AG04449 (cell line): ENCODE measurements around the gene ANKFN1.

Source experiments
- CTCF ChIA-PET: fragments of 350-600 bp; formaldehyde crosslinking; extraction: SDS; loops from one replicate; lab custom pipeline; 2021; ENCODE audit warnings: antibody characterized with exemption; lab: Yijun Ruan, JAX
- POLR2A ChIA-PET: fragments of 400-600, 350-600 bp; formaldehyde crosslinking; extraction: SDS; loops from one replicate; lab custom pipeline; 2020; ENCODE audit warnings: antibody characterized with exemption, inconsistent platforms; lab: Yijun Ruan, JAX
- DNase-seq: peaks from one replicate; pipeline ENCODE4 v3.0.0-alpha.2; 2010; ENCODE audit warnings: low read depth, low spot score
- H3K4me3 ChIP-seq: 2 replicates; pipeline ENCODE4 v1.5.1; 2011; ENCODE audit warnings: low read depth, mild to moderate bottlenecking, control low read depth, low read length
- TF ChIP-seq, protein P1 (sequence below): IDR thresholded peaks from one replicate; pipeline ENCODE4 v1.5.1; 2011; ENCODE audit warnings: mild to moderate bottlenecking, moderate library complexity, low read length, control low read depth, inconsistent platforms; ENCODE audit not compliant: insufficient read depth; ENCODE audit errors: missing control alignments

The ANKFN1 gene

DNA sequence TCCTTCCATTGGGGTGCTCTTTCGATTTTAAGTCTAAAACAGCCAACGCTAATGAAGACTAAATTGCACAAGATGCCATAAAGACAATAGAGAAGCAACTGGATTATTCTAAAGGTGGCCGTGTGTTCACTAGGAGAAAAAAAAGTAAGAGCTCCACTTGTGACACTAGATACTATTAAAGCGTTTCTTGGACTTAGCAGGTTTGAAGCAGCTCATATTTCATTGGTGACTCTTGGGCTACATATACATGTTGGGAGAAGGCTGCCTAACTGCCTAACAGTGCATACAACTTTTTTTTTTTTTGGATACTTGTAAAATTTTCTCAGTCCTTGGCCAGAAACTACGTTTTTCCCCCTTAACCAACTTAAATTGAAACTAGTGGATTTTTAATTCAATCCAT, 328.4 kb downstream of the ANKFN1 start:
- TF ChIP-seq, protein P1, sequence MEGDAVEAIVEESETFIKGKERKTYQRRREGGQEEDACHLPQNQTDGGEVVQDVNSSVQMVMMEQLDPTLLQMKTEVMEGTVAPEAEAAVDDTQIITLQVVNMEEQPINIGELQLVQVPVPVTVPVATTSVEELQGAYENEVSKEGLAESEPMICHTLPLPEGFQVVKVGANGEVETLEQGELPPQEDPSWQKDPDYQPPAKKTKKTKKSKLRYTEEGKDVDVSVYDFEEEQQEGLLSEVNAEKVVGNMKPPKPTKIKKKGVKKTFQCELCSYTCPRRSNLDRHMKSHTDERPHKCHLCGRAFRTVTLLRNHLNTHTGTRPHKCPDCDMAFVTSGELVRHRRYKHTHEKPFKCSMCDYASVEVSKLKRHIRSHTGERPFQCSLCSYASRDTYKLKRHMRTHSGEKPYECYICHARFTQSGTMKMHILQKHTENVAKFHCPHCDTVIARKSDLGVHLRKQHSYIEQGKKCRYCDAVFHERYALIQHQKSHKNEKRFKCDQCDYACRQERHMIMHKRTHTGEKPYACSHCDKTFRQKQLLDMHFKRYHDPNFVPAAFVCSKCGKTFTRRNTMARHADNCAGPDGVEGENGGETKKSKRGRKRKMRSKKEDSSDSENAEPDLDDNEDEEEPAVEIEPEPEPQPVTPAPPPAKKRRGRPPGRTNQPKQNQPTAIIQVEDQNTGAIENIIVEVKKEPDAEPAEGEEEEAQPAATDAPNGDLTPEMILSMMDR: no peak
- H3K4me3 ChIP-seq: no peak overlapping the region
- ChIA-PET CTCF (interaction anchor here (0.6 to 1.4 kb wide), 2 partner anchors 18 to 300 kb away, joined by 3 to 4 read pairs; no protein-coding TSS in a partner anchor), POLR2A (no interaction called here)
- no peak for DNase-seq

DNA sequence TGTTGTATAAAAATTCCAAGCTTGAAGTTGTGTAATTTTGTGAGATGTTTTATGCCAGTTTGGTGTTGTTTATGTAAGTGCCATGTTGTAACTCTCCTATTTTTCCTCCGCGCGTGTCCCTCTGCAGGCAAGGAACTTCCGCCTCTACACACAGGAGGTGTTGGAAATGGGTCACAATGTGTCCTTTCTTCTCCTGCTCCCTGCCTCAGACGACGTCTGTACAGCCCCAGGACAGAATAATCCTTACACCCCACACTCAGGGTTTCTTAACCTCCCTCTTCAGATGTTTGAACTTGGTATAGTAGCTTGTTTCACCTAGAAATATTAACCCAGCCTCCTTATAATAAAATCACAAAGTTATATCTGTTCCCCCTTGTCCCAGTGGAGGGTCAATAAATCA, 329.0 kb downstream of the ANKFN1 start:
- TF ChIP-seq, protein P1: no peak
- DNase-seq: no peak
- ChIA-PET POLR2A (no interaction called here), CTCF (interaction anchor here (1.4 kb wide), 1 partner anchor 18 kb away, joined by 4 read pairs; no protein-coding TSS in a partner anchor)
- no peak overlapping the region for H3K4me3 ChIP-seq

DNA sequence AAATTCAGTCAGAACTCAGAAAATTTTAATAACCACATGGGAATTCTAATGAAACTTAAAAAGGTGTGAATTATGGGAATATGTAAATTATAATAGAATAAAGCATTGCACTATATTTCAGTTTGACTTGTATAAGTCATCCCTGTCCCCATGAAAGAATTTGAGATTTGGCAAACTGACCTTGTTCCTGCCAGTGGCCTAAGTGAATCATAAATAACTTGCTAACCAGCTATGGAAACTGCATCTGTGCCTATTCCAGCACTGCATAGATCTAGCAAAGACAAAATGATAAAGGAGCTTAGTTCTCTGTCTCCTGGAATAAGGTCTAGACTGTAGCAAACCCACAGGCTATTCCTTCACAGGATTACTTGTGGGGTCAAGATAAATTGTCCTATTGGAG, 333.5 kb downstream of the ANKFN1 start:
- CTCF ChIA-PET: interaction anchor here (0.7 to 2.0 kb wide), 5 partner anchors 9 to 229 kb away, joined by 3 to 6 read pairs (median 3); no protein-coding TSS in a partner anchor
- TF ChIP-seq, protein P1: no peak
- POLR2A ChIA-PET: no interaction called here
- H3K4me3 ChIP-seq: no peak overlapping the region
- no peak for DNase-seq

DNA sequence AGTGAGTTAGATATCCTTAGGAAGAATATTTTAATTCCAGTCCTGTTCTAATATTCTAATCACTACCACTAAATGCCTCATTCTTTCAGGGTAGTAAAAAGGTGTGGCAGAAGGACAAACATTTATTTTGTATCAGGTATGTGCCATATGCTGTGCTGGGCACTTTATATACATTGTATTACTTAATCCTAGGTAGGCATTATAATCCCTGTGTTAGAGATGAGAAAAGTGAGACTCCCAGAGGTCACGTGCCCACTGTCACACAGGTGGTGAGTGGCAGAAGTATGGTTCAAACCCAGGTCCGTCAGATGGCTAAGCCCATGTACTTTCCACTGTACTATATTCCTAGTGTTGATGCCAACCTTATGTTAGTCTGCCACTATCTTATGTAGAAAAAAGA, 335.5 kb downstream of the ANKFN1 start:
- CTCF ChIA-PET: no interaction called here

DNA sequence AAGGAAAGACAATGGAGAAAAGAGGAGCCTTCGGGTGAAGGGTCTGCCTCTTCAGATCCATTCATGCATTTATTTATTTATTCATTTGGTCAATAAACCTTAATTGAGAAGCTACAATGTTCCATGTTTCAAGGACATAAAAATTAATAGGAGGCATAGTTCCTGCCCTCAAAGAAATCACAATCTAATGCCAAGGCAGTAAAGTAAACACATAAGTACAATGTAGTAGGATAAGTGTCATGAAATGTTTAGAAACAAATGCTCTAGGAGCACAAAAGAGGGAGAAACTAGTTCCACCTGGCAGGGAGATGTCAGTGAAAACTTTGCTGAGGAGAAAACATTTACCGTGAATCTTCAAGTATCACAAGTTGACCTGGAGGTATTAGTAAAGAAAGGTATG, 336.7 kb downstream of the ANKFN1 start:
- DNase-seq: no peak
- POLR2A ChIA-PET: no interaction called here
- TF ChIP-seq, protein P1: no peak
- CTCF ChIA-PET: interaction anchor here (3.2 kb wide), 2 partner anchors 10 kb away, joined by 10 to 18 read pairs; no protein-coding TSS in a partner anchor
- H3K4me3 ChIP-seq: no peak overlapping the region

More for the DNA sequence above, 335.5 kb downstream of the ANKFN1 start:
- DNase-seq: no peak
- no peak overlapping the region for H3K4me3 ChIP-seq
- POLR2A ChIA-PET: no interaction called here
- TF ChIP-seq, protein P1: no peak

DNA sequence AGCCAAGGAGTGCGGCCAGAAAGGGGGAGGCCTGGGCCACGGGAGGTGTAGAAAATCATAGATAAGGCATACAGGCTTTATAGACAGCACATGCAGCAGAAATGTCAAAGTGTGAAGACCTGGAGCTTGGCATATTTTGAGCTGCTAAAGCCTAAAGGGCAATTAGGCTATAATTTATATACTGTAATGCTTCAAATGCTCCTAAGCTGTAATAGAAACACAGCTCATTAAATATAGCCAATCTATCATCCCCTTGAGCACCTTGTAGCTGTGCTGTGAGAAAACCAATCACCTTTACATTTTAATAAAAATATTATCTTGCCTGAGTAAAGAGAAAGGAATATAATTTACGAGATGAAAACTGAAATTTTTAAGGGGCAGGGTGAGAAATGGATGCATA, 342.3 kb downstream of the ANKFN1 start:
- no peak overlapping the region for H3K4me3 ChIP-seq
- ChIA-PET POLR2A (no interaction called here), CTCF (interaction anchor here (1.0 to 1.1 kb wide), 2 partner anchors 11 to 220 kb away, joined by 3 to 4 read pairs; no protein-coding TSS in a partner anchor)
- TF ChIP-seq, protein P1: no peak
- DNase-seq: no peak
